Adrenal gland (tissue), 12 donors: ENCODE results near the gene PTGIS. TPM values are rescaled to one million over a fixed set of nuclear protein-coding genes. Genes with fewer than 3 reads are reported as not detected.
A peak's percentile ranks its signal among the peaks of the same experiment; 100 is the strongest.

ENCODE experiments used
- DNase-seq, 7 donors: peaks; one replicate each; pipeline ENCODE4 v3.0.0-alpha.2; 2019 to 2020
- H3K27ac ChIP-seq, 5 donors: fragments of 200-600 bp; sonication (generic) in 4 of 5; 1 replicate in 3 of 5; 2 replicates in 2 of 5; pipeline versions ENCODE4 v1.5.1 to v1.8.0; 2016 to 2020; ENCODE audit warnings: mild to moderate bottlenecking in 1 of 5
- H3K27me3 ChIP-seq: fragments of 200-600 bp; 2 replicates; pipeline ENCODE4 v1.8.0; 2021
- H3K36me3 ChIP-seq, 2 donors: fragments of 200-600 bp; replicated peaks in 1 of 2; 1 replicate in 1 of 2; 2 replicates in 1 of 2; pipeline versions ENCODE4 v1.5.1 to v1.8.0; 2018 to 2022
- H3K4me1 ChIP-seq, 2 donors: fragments of 200-600 bp; replicated peaks in 1 of 2; 1 replicate in 1 of 2; 2 replicates in 1 of 2; pipeline versions ENCODE4 v1.5.1 to v1.8.0; 2018 to 2021
- H3K4me3 ChIP-seq, 4 donors: fragments of 200-600 bp; sonication (generic) in 3 of 4; one replicate each; pipeline ENCODE4 v1.5.1; 2016 to 2018
- H3K9me3 ChIP-seq, 3 donors: fragments of 200-600 bp; sonication (generic) in 1 of 3; replicated peaks in 1 of 3; 1 replicate in 2 of 3; 2 replicates in 1 of 3; pipeline versions ENCODE4 v1.5.1 to v1.8.0; 2016 to 2021
- CTCF ChIP-seq, 6 experiments: fragments of 450-650 bp in 4 of 6; fragments of 200-600 bp in 2 of 6; sonication (generic) in 1 of 6; IDR thresholded peaks; 1 replicate in 5 of 6; 2 replicates in 1 of 6; pipeline versions ENCODE4 v1.5.1 to v1.8.0; 2016 to 2021; ENCODE audit warnings: antibody characterized with exemption in 6 of 6, mild to moderate bottlenecking in 2 of 6, moderate library complexity in 1 of 6
- POLR2A ChIP-seq, 2 donors: fragments of 450-650 bp; IDR thresholded peaks; one replicate each; pipeline ENCODE4 v1.6.1; 2017; ENCODE audit warnings: antibody characterized with exemption in 2 of 2, mild to moderate bottlenecking in 2 of 2, moderate library complexity in 1 of 2
- WGBS, 4 donors: extraction: QIAGEN DNeasy Blood & Tissue Kit in 2 of 4; methylation state at CpG; one replicate each; pipeline versions ENCODE4 v1.1.5 to v1.1.7; 2013 to 2017; 5-methylcytosine and 5-hydroxymethylcytosine counted together
- intact Hi-C, 2 donors: fragments of 100-400 bp; cut with DNase I; formaldehyde crosslinking; loops; one replicate each; pipeline versions ENCODE4 v1.14.1 to v1.15.0; 2022 to 2023
- polyA plus RNA-seq, 3 donors: library from polyadenylated mRNA; stranded (reverse); fragments of 200-250 nt in 2 of 3; fragments of 350-450 nt in 1 of 3; fragmentation: Illumina TruSeq in 1 of 3; extraction: RNeasy Lipid Tissue Mini Kit (QIAGEN cat#74804) in 1 of 3; gene quantifications; one replicate each; pipeline ENCODE4 v1.2.3, GENCODE V29; 2013 to 2014
- total RNA-seq, 9 donors: library from RNA; depleted of rRNA in 4 of 9; stranded (reverse); fragments of >200 nt in 4 of 9; fragments of 120-200 nt in 1 of 9; fragmentation: NEBNext Ultra II Directional in 1 of 9; extraction: Animal tissue kit (Norgen Biotek cat#: 25700) in 1 of 9; gene quantifications; one replicate each; pipeline versions ENCODE4 v1.1.0 to v1.2.4, GENCODE V29; 2013 to 2023
- donor health status: healthy with polysubstance abuse.
- donor health status: Bipolar disorder and iron deficiency.
- donor health status: DM: yes; HTN: yes; CAD: no.
- donor health status: DM: no; HTN: no; CAD: no.
- donor health status: DM: no; HTN: no; CAD: no.
- donor health status: DM: yes; HTN: yes; CAD: no.

The PTGIS gene
- total and polyA plus RNA-seq, 12 donors, result 3.5 to 34.2 (median 8.0) TPM

- 65 to 86% (median 78%) methylated on average over 5 of the region's 5 CpGs for WGBS, 4 donors
- TF ChIP-seq CTCF (IDR thresholded peaks at IDR 0.05) (no peak), POLR2A (IDR thresholded peaks at IDR 0.05) (no peak)
- Histone ChIP-seq H3K9me3 (no peaks in the 10 kb centered on the region), H3K27ac (no peak overlapping the region), H3K4me3 (no peak overlapping the region), H3K27me3 (peaks cover 6% of the 10 kb centered on the region), H3K4me1 (peaks cover 0 to 4% of the 10 kb centered on the region in 2 donors), H3K36me3 (no peaks in the 10 kb centered on the region)
- intact Hi-C loops, result no loop called here
- DNase-seq, result peak in 1 of 7 donors; percentile 41
Observed at GRCh38 chr20:49575551-49576060, 7.7 kb upstream of the PTGIS start.

- H3K4me1 ChIP-seq, result peaks cover 0 to 4% of the 10 kb centered on the region in 2 donors
- no peak overlapping the region for H3K4me3 ChIP-seq
- H3K27ac ChIP-seq, result no peak overlapping the region
- DNase-seq, result peak in 1 of 7 donors; percentile 18
- 81 to 86% (median 83%) methylated on average over 7 to 8 of the region's 8 CpGs for WGBS, 4 donors
- H3K9me3 ChIP-seq, result no peaks in the 10 kb centered on the region
- intact Hi-C loops, result no loop called here
- H3K27me3 ChIP-seq, result peaks cover 10% of the 10 kb centered on the region
- no peak for TF ChIP-seq POLR2A (IDR thresholded peaks at IDR 0.05)
- no peak for TF ChIP-seq CTCF (IDR thresholded peaks at IDR 0.05)
- no peaks in the 10 kb centered on the region for H3K36me3 ChIP-seq
Observed at GRCh38 chr20:49573900-49574416, 6.0 kb upstream of the PTGIS start.

GRCh38 chr20:49572857-49573256 lies 4.9 kb upstream of the PTGIS start:
- peaks cover 0 to 4% of the 10 kb centered on the region in 2 donors for H3K4me1 ChIP-seq
- peak in 1 of 7 donors; percentile 18 for DNase-seq
- intact Hi-C loops, result no loop called here
- no peaks in the 10 kb centered on the region for H3K9me3 ChIP-seq
- H3K27me3 ChIP-seq, result peaks cover 15% of the 10 kb centered on the region
- no peak overlapping the region for H3K4me3 ChIP-seq
- TF ChIP-seq POLR2A (IDR thresholded peaks at IDR 0.05) (no peak), CTCF (IDR thresholded peaks at IDR 0.05) (no peak)
- WGBS, 4 donors, result 27 to 45% (median 40%) methylated on average over 6 of the region's 6 CpGs
- no peaks in the 10 kb centered on the region for H3K36me3 ChIP-seq
- no peak overlapping the region for H3K27ac ChIP-seq

- Histone ChIP-seq H3K36me3 (no peaks in the 10 kb centered on the region), H3K4me1 (peaks cover 0 to 4% of the 10 kb centered on the region in 2 donors), H3K4me3 (no peak overlapping the region), H3K27ac (no peak overlapping the region), H3K27me3 (peaks cover 23% of the 10 kb centered on the region), H3K9me3 (no peaks in the 10 kb centered on the region)
- WGBS, 4 donors, result 62 to 100% (median 76%) methylated on average over 2 of the region's 2 CpGs
- TF ChIP-seq CTCF (IDR thresholded peaks at IDR 0.05), result no peak
- no peak for TF ChIP-seq POLR2A (IDR thresholded peaks at IDR 0.05)
- peak in 1 of 7 donors; percentile 15 for DNase-seq
- intact Hi-C loops, result no loop called here
Observed at GRCh38 chr20:49571553-49571835, 3.6 kb upstream of the PTGIS start.
